Measurements from ENCODE around the gene ITFG1.

The ITFG1 gene

DNA sequence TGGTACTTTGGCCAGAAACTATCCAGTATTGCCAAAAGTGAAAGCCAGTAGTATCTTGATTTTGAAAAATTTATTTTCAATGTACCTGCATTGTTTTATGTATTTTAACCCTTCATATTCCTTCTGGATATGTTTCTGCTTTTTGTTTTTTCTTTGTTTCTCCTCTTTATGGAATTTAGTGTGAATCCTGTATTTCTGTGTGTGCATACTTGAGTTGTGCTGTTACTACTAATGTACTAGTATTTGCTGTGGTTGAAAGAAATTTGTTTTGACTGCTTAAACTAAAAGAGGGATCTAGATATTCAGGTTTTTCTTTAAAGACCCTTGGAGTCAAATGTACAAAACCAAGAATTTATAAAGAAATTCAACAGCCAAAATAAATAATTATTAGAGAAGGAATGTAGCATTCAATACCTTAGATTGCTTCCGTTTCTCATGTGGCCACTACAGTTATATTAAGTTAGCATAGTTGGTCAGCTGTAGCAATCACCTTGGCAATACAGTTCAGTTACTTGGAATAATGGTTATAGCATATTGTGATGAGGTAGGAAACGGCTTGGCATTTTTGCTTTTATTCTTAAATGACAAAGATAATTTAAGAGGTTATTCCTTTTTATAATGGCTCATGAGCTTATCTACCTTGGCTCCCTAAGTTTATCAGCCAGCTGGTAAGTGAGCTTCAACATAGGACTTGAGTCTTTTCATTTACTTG, 5.2 kb upstream of the ITFG1 start:
- Histone ChIP-seq H3K27me3 (ENCODE audit: control insufficient read depth, low read length) (no peaks in the 10 kb centered on the region), H3K4me2 (ENCODE audit: low read length) (peak overlapping the region; percentile 87), H3K79me2 (ENCODE audit: control insufficient read depth, low read length) (peaks cover 90% of the 10 kb centered on the region), H3K27ac (ENCODE audit: low read depth, low read length) (no peak overlapping the region), H3K36me3 (ENCODE audit: control insufficient read depth, low read length) (peaks cover 43% of the 10 kb centered on the region), H4K20me1 (ENCODE audit: control insufficient read depth, insufficient read depth, low read depth, low read length) (no peaks in the 10 kb centered on the region), H3K4me1 (ENCODE audit: control insufficient read depth, low read length) (peaks cover 50% of the 10 kb centered on the region), H3K9me3 (ENCODE audit: control insufficient read depth, insufficient read depth, low read length) (no peaks in the 10 kb centered on the region), H3K9me2 (replicated peaks; ENCODE audit: control insufficient read depth, low read length) (no peaks in the 10 kb centered on the region), H3F3A (ENCODE audit: control insufficient read depth, insufficient read depth) (peaks cover 17% of the 10 kb centered on the region), H3K4me3 (ENCODE audit: low read length) (no peak overlapping the region; the same call in 1 of the 2 replicates)
- TF ChIP-seq, protein P1, sequence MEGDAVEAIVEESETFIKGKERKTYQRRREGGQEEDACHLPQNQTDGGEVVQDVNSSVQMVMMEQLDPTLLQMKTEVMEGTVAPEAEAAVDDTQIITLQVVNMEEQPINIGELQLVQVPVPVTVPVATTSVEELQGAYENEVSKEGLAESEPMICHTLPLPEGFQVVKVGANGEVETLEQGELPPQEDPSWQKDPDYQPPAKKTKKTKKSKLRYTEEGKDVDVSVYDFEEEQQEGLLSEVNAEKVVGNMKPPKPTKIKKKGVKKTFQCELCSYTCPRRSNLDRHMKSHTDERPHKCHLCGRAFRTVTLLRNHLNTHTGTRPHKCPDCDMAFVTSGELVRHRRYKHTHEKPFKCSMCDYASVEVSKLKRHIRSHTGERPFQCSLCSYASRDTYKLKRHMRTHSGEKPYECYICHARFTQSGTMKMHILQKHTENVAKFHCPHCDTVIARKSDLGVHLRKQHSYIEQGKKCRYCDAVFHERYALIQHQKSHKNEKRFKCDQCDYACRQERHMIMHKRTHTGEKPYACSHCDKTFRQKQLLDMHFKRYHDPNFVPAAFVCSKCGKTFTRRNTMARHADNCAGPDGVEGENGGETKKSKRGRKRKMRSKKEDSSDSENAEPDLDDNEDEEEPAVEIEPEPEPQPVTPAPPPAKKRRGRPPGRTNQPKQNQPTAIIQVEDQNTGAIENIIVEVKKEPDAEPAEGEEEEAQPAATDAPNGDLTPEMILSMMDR (IDR thresholded peaks at IDR 0.05; ENCODE audit: low read depth, low read length, poor library complexity, severe bottlenecking), result no peak
- TF ChIP-seq EZH2phosphoT487 (IDR thresholded peaks at IDR 0.05; ENCODE audit: borderline replicate concordance, low read length), result no peak

DNA sequence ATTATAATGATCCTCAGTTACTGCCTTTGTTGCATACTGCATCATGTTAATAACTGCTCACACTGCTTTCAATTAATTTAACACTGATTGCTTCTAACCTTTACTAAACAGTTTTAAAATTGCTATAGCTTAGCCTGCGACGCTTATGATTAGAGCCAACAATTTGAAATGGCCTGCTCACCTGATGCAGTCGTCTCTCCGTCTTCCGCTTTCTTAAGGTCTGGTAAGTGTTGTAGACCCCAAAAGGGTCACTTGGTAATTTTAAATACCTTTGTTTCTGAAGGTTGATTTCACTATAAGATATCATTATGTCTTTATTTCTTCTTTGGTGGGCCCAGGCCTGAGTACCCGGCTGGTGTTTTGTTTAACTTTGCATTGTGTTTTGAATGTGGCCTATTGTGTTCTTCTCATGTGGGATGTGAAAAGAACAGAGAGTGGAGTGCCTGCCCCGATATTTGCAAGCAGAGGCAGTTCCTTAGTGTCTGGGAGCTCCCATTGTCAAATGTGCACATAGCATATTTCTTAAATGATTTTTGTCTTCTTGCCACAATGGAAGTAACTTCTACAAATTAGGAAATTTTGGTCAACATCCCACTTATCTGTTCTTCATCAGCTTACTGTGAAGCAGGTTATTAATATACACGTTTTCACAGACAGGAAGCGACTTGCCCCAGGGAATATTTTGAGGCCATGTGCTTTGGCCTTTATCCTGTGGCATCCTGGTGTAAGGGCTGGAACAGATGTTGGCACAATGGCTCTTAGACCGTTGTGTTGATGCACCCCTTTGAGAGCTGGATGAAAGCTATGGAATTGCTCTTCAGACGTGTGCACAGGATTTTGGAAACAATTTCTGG, 3.1 kb upstream of the ITFG1 start:
- peak overlapping the region; percentile 80 for H3K27ac ChIP-seq (ENCODE audit: low read depth, low read length)
- no peaks in the 10 kb centered on the region for H3K9me3 ChIP-seq (ENCODE audit: control insufficient read depth, insufficient read depth, low read length)
- no peaks in the 10 kb centered on the region for H4K20me1 ChIP-seq (ENCODE audit: control insufficient read depth, insufficient read depth, low read depth, low read length)
- peaks cover 17% of the 10 kb centered on the region for H3F3A ChIP-seq (ENCODE audit: control insufficient read depth, insufficient read depth)
- H3K79me2 ChIP-seq (ENCODE audit: control insufficient read depth, low read length), result peaks cover 91% of the 10 kb centered on the region
- no peaks in the 10 kb centered on the region for H3K9me2 ChIP-seq (replicated peaks; ENCODE audit: control insufficient read depth, low read length)
- no peaks in the 10 kb centered on the region for H3K27me3 ChIP-seq (ENCODE audit: control insufficient read depth, low read length)
- peaks cover 62% of the 10 kb centered on the region for H3K4me1 ChIP-seq (ENCODE audit: control insufficient read depth, low read length)
- peak overlapping the region; percentile 99 for H3K4me3 ChIP-seq (ENCODE audit: low read length)
- H3K36me3 ChIP-seq (ENCODE audit: control insufficient read depth, low read length), result peaks cover 49% of the 10 kb centered on the region
- no peak for TF ChIP-seq EZH2phosphoT487 (IDR thresholded peaks at IDR 0.05; ENCODE audit: borderline replicate concordance, low read length)
- TF ChIP-seq, protein P1 (IDR thresholded peaks at IDR 0.05; ENCODE audit: low read depth, low read length, poor library complexity, severe bottlenecking), result no peak
- H3K4me2 ChIP-seq (ENCODE audit: low read length), result peak overlapping the region; percentile 87

DNA sequence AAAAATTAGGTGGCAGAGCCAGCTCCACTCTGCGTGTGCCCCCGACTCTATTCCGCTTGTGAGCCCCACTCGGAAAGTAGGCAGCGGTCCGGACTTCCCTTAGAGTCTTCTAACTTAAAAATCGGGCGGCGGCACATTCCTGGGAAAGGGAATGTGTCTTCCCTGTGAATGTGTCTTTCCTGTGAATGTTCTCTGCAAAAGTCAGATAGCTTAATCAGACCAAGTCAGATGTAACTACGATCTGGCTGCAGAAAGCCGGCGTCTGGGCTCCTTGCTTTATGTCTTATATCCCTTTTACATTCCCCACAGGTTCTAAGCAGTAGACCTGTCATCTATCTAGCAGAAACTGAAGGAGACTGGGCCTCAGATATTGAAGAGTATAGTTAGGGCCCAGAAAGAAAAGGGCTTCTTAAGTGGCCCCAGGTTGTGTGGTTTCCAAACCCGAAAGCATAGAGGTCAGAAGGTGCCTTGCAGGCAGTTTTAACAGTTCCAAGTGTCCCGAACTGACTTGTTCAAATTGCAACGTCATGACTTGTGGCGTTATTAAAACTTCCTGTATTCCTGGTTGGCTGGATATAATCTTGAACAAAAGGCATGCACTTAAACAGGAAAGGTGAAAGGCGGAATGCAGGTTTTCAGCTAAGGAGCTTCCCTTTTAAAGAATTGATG, 869 bp upstream of the ITFG1 start:
- Histone ChIP-seq H3K27ac (ENCODE audit: low read depth, low read length) (peak overlapping the region; percentile 80), H3K36me3 (ENCODE audit: control insufficient read depth, low read length) (peaks cover 66% of the 10 kb centered on the region), H3K4me2 (ENCODE audit: low read length) (peak overlapping the region; percentile 87), H3K79me2 (ENCODE audit: control insufficient read depth, low read length) (peaks cover 77% of the 10 kb centered on the region), H4K20me1 (ENCODE audit: control insufficient read depth, insufficient read depth, low read depth, low read length) (no peaks in the 10 kb centered on the region), H3K9me2 (replicated peaks; ENCODE audit: control insufficient read depth, low read length) (no peaks in the 10 kb centered on the region), H3K4me3 (ENCODE audit: low read length) (peak overlapping the region; percentile 99), H3K9me3 (ENCODE audit: control insufficient read depth, insufficient read depth, low read length) (no peaks in the 10 kb centered on the region), H3K4me1 (ENCODE audit: control insufficient read depth, low read length) (peaks cover 68% of the 10 kb centered on the region), H3K27me3 (ENCODE audit: control insufficient read depth, low read length) (no peaks in the 10 kb centered on the region), H3F3A (ENCODE audit: control insufficient read depth, insufficient read depth) (peaks cover 17% of the 10 kb centered on the region)
- TF ChIP-seq, protein P1 (IDR thresholded peaks at IDR 0.05; ENCODE audit: low read depth, low read length, poor library complexity, severe bottlenecking), result no peak
- TF ChIP-seq EZH2phosphoT487 (IDR thresholded peaks at IDR 0.05; ENCODE audit: borderline replicate concordance, low read length), result no peak
